SU-DHL-6 (cell line): ENCODE results near the gene SLC16A10.

Experiments
- H2AFZ ChIP-seq: fragments of 200-600 bp; sonication (generic); 2 replicates; pipeline ENCODE4 v1.6.1; 2014; ENCODE audit warnings: low read depth, mild to moderate bottlenecking, moderate library complexity, mixed read lengths, antibody characterized with exemption, low read length; ENCODE audit not compliant: severe bottlenecking
- H3F3A ChIP-seq: fragments of 200-600 bp; shearing (Covaris generic); 2 replicates; pipeline ENCODE4 v1.6.0; 2016; ENCODE audit warnings: antibody characterized with exemption, mild to moderate bottlenecking; ENCODE audit not compliant: insufficient read depth
- H3K27ac ChIP-seq: fragments of 200-600 bp; sonication (generic); 2 replicates; pipeline ENCODE4 v1.5.1; 2016; ENCODE audit warnings: low read depth, mild to moderate bottlenecking, low read length, moderate library complexity, mixed read lengths
- H3K27me3 ChIP-seq: fragments of 200-600 bp; sonication (generic), shearing (Covaris generic); 2 replicates; pipeline ENCODE4 v1.6.0; 2014; ENCODE audit warnings: mild to moderate bottlenecking, low read length
- H3K36me3 ChIP-seq: fragments of 200-600 bp; sonication (generic); 2 replicates; pipeline ENCODE4 v1.6.1; 2014; ENCODE audit warnings: mild to moderate bottlenecking, low read length, mixed read lengths
- H3K4me2 ChIP-seq: fragments of 300-600, 200-600 bp; shearing (Covaris generic), sonication (generic); 2 replicates; pipeline ENCODE4 v1.6.0; 2014; ENCODE audit warnings: low read length, low read depth, mild to moderate bottlenecking; ENCODE audit not compliant: poor library complexity, severe bottlenecking
- H3K4me3 ChIP-seq: fragments of 200-600 bp; sonication (generic); 2 replicates; pipeline ENCODE4 v1.5.1; 2014; ENCODE audit warnings: antibody characterized with exemption, low read length, mild to moderate bottlenecking, mixed read lengths; ENCODE audit not compliant: insufficient read depth, poor library complexity, severe bottlenecking
- H3K79me2 ChIP-seq: fragments of 200-600 bp; sonication (generic); 2 replicates; pipeline ENCODE4 v1.6.1; 2014; ENCODE audit warnings: mild to moderate bottlenecking, low read length, moderate library complexity; ENCODE audit not compliant: insufficient read depth
- H3K9ac ChIP-seq: fragments of 200-600 bp; sonication (generic); 2 replicates; pipeline ENCODE4 v1.7.0; 2014; ENCODE audit warnings: mild to moderate bottlenecking, low read length
- H3K9me2 ChIP-seq: fragments of 200-600 bp; sonication (generic); replicated peaks from 2 replicates; pipeline ENCODE4 v1.6.1; 2014; ENCODE audit warnings: low read length; ENCODE audit not compliant: insufficient read depth
- H3K9me3 ChIP-seq: fragments of 200-600 bp; sonication (generic); 2 replicates; pipeline ENCODE4 v1.6.1; 2014; ENCODE audit warnings: low read length, mixed read lengths; ENCODE audit not compliant: insufficient read depth
- H4K20me1 ChIP-seq: fragments of 200-600 bp; sonication (generic); 2 replicates; pipeline ENCODE4 v1.6.1; 2014; ENCODE audit warnings: low read depth, mild to moderate bottlenecking, antibody characterized with exemption, low read length, moderate library complexity, mixed read lengths
- EZH2phosphoT487 ChIP-seq: fragments of 200-600 bp; sonication (generic), shearing (Covaris generic); conservative IDR thresholded peaks from 2 replicates; pipeline ENCODE4 v1.6.1; 2018; ENCODE audit warnings: mild to moderate bottlenecking, antibody characterized with exemption, low read length, moderate library complexity, mixed read lengths
- TF ChIP-seq, protein P1 (sequence below): fragments of 200-600 bp; sonication (generic); IDR thresholded peaks from one replicate; pipeline ENCODE4 v1.5.1; 2017; ENCODE audit warnings: antibody characterized with exemption, mild to moderate bottlenecking, low read length, moderate library complexity; ENCODE audit not compliant: insufficient read depth, poor library complexity, severe bottlenecking

Gene SLC16A10

DNA sequence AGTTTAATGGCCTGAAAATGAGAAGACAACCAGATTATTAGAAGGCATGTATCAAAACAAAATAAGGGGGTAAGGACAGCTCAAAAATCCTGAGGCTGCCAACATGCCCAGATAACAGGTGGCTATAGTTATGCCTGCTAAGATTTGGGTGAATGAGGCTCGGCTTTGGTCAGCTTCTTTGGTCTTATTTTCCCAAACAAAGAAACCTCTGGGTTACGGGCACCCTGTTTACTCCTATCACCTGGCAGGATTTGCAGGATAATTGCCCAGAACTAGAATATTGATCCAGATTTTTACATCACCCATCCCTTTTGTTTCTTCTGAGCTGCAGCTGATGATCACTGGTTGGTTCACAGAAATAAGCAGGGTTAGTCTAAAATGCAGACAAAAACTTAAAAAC, 74.3 kb downstream of the SLC16A10 start:
- Histone ChIP-seq H3K9me2 (no peaks in the 10 kb centered on the region), H3K4me3 (no peak overlapping the region), H3K36me3 (peaks cover 4% of the 10 kb centered on the region; the same call in 1 of the 2 replicates), H3K27ac (no peak overlapping the region), H3K9ac (no peak overlapping the region), H3F3A (no peaks in the 10 kb centered on the region), H3K9me3 (peaks cover 16% of the 10 kb centered on the region; the same call in 1 of the 2 replicates), H2AFZ (no peak overlapping the region), H3K27me3 (no peaks in the 10 kb centered on the region), H3K4me2 (no peak overlapping the region), H3K79me2 (no peaks in the 10 kb centered on the region), H4K20me1 (no peaks in the 10 kb centered on the region)
- TF ChIP-seq, protein P1, sequence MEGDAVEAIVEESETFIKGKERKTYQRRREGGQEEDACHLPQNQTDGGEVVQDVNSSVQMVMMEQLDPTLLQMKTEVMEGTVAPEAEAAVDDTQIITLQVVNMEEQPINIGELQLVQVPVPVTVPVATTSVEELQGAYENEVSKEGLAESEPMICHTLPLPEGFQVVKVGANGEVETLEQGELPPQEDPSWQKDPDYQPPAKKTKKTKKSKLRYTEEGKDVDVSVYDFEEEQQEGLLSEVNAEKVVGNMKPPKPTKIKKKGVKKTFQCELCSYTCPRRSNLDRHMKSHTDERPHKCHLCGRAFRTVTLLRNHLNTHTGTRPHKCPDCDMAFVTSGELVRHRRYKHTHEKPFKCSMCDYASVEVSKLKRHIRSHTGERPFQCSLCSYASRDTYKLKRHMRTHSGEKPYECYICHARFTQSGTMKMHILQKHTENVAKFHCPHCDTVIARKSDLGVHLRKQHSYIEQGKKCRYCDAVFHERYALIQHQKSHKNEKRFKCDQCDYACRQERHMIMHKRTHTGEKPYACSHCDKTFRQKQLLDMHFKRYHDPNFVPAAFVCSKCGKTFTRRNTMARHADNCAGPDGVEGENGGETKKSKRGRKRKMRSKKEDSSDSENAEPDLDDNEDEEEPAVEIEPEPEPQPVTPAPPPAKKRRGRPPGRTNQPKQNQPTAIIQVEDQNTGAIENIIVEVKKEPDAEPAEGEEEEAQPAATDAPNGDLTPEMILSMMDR, result no peak
- TF ChIP-seq EZH2phosphoT487, result no peak

DNA sequence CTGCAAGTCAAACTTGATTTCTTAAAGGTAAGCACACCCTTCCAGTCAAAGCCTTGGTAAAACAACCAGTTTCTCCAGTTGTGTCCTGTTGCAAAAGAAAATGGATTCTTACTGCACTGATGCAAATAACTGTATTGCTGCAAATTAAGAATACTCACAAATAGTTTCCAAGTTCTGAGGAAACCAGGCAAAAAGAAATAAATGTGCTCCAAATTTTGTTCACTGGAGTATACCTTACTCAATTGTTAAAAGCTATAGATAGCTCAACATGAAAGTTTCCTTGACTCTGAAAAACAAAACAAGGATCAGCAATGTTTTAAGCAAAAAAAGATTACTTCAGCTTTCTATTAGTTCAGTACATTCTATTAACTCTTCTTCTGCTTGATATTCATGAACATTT, 75.2 kb downstream of the SLC16A10 start:
- no peak for TF ChIP-seq EZH2phosphoT487
- TF ChIP-seq, protein P1, result no peak
- H3K27ac ChIP-seq, result no peak overlapping the region
- peaks cover 16% of the 10 kb centered on the region; the same call in 1 of the 2 replicates for H3K9me3 ChIP-seq
- no peaks in the 10 kb centered on the region for H3F3A ChIP-seq
- H3K36me3 ChIP-seq, result peaks cover 4% of the 10 kb centered on the region; the same call in 1 of the 2 replicates
- H3K4me3 ChIP-seq, result no peak overlapping the region
- no peaks in the 10 kb centered on the region for H4K20me1 ChIP-seq
- H2AFZ ChIP-seq, result no peak overlapping the region
- no peak overlapping the region for H3K9ac ChIP-seq
- no peak overlapping the region for H3K4me2 ChIP-seq
- H3K79me2 ChIP-seq, result no peaks in the 10 kb centered on the region
- H3K9me2 ChIP-seq, result no peaks in the 10 kb centered on the region
- no peaks in the 10 kb centered on the region for H3K27me3 ChIP-seq

DNA sequence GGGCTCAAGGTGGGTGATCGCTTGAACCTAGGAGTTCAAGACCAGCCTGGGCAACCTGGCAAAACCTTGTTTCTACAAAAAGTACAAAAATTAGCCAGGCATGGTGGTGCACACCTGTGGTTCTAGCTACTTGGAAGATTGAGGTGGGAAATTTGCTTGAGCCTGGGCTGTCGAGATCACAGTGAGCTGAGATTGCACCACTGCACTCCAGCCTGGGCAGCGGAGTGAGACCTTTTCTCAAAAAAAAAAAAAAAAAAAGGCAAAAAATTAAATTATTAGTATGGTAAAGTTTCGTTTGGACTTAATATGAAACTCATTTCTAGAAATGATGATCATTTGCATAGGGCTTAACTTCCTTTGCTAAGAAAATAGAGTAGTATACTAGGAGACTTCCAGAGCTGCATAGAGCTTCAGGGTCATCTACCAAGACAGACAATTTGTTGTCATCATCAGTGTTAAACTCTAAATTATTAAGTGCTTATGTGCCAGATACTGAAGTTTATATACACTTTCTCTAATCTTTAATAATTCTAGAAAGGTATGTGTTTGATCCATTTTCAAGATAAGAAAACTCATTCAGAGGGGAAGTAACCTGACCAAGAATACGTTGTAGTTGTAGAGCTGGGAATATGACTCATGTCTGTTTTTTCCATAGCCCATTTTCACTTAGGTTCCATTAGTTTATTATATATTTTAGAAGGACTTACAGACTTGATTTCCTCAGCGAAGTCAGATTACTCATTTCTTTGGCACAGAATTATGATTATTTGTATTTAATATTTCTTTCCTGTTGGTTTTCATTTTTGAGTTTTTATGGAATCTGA, 84.5 kb downstream of the SLC16A10 start:
- Histone ChIP-seq H3K27ac (no peak overlapping the region), H3K9me3 (no peaks in the 10 kb centered on the region), H3K79me2 (no peaks in the 10 kb centered on the region), H2AFZ (no peak overlapping the region), H3K9me2 (no peaks in the 10 kb centered on the region), H3K36me3 (no peaks in the 10 kb centered on the region), H3K4me2 (no peak overlapping the region), H3K27me3 (no peaks in the 10 kb centered on the region), H3K9ac (no peak overlapping the region), H4K20me1 (no peaks in the 10 kb centered on the region), H3K4me3 (no peak overlapping the region), H3F3A (no peaks in the 10 kb centered on the region)
- TF ChIP-seq, protein P1, result no peak
- no peak for TF ChIP-seq EZH2phosphoT487
